ENCODE data around the gene ADORA2A.

DNA sequence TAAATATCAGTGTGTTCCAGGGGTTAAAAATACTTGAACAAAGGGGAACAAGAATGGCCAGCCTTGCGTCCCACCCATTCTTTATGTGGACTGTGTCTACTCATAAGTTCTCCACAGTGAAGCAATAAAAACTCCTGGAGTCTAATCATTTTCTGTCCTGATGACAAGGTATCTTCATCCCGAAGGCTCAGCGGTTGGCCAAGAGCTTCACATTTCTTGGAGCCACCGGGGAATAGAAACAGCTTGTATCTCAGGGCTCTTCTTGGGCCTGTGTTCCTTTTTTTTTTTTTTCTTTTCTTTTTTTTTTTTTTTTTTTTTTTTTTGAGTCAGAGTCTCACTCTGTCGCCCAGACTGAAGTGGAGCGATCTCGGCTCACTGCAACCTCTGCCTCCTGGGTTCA lies 36.8 kb upstream of the ADORA2A start:
- TF ChIP-seq POLR2A (IDR thresholded peaks at IDR 0.05) (no peak), CTCF (IDR thresholded peaks at IDR 0.05) (no peak), POLR2AphosphoS5 (IDR thresholded peaks at IDR 0.05) (no peak)

Measured in breast epithelium (tissue), 3 donors.